CD4-positive, alpha-beta T cell treated with Interleukin-4 for 4 hours (primary cell): ENCODE data around the gene NFIC.
"Not testable (repeated sequence)": the region's sequence is repeated elsewhere in the genome, so short reads cannot be mapped to it uniquely, and the experiment has no call there.

Experiments
- DNase-seq: peaks from one replicate; pipeline ENCODE4 v3.0.0-alpha.2; 2020

The NFIC gene

GRCh38 chr19:3365836-3366752, at the start of gene NFIC:
Gene NFIC, plus strand, starts transcription at chr19:3366583. Its CDS starts 54 bp downstream, at chr19:3366637.
- DNase-seq: peak; percentile 33

GRCh38 chr19:3316659-3317207, 49.6 kb upstream of the NFIC start:
- no peak for DNase-seq

GRCh38 chr19:3319643-3320353, 46.6 kb upstream of the NFIC start:
- DNase-seq: no peak

- no peak for DNase-seq
Observed at GRCh38 chr19:3320354-3320670, 46.1 kb upstream of the NFIC start.

GRCh38 chr19:3320853-3321252, 45.5 kb upstream of the NFIC start:
- no peak for DNase-seq

- DNase-seq: no peak
Observed at GRCh38 chr19:3321696-3322095, 44.7 kb upstream of the NFIC start.

GRCh38 chr19:3322199-3322978, 44.0 kb upstream of the NFIC start:
- DNase-seq: no peak

- DNase-seq: no peak
Observed at GRCh38 chr19:3323026-3323425, 43.4 kb upstream of the NFIC start.

- DNase-seq: no peak
Observed at GRCh38 chr19:3323658-3324057, 42.7 kb upstream of the NFIC start.

- peak; percentile 63 for DNase-seq
Observed at GRCh38 chr19:3324405-3324856, 42.0 kb upstream of the NFIC start.

- no peak for DNase-seq
Observed at GRCh38 chr19:3325451-3325850, 40.9 kb upstream of the NFIC start.

- no peak for DNase-seq
Observed at GRCh38 chr19:3328743-3329142, 37.6 kb upstream of the NFIC start.

- DNase-seq: no peak
Observed at GRCh38 chr19:3330047-3330446, 36.3 kb upstream of the NFIC start.

- not testable (repeated sequence) for DNase-seq
Observed at GRCh38 chr19:3332232-3332631, 34.2 kb upstream of the NFIC start.

- DNase-seq: no peak
Observed at GRCh38 chr19:3333020-3333583, 33.3 kb upstream of the NFIC start.

GRCh38 chr19:3333662-3334061, 32.7 kb upstream of the NFIC start:
- no peak for DNase-seq

- not testable (repeated sequence) for DNase-seq
Observed at GRCh38 chr19:3334749-3335430, 31.5 kb upstream of the NFIC start.

GRCh38 chr19:3335431-3336350, 30.7 kb upstream of the NFIC start:
- DNase-seq: no peak

- DNase-seq: no peak
Observed at GRCh38 chr19:3336351-3336679, 30.1 kb upstream of the NFIC start.

- DNase-seq: no peak
Observed at GRCh38 chr19:3336680-3337523, 29.5 kb upstream of the NFIC start.
